Cardiac fibroblast (primary cell): ENCODE measurements around the gene KAZN.

ENCODE experiments used
- DNase-seq, 2 donors: peaks; one replicate each; pipeline versions ENCODE4 v3.0.0 to v3.0.0-alpha.2; 2010; ENCODE audit warnings: low read depth in 2 of 2
- H3K4me3 ChIP-seq, 2 donors: replicated peaks in 1 of 2; 1 replicate in 1 of 2; 2 replicates in 1 of 2; pipeline ENCODE4 v1.5.1; 2011; ENCODE audit warnings: low read depth in 2 of 2, low read length in 2 of 2, mild to moderate bottlenecking in 2 of 2, moderate library complexity in 1 of 2
- CTCF ChIP-seq: IDR thresholded peaks from one replicate; pipeline ENCODE4 v1.5.1; 2011; ENCODE audit warnings: low read depth, mild to moderate bottlenecking, low read length, inconsistent platforms

KAZN gene

GRCh38 chr1:14855268-14855667, 256.8 kb downstream of the KAZN start:
- H3K4me3 ChIP-seq: no peak overlapping the region
- no peak for TF ChIP-seq CTCF
- DNase-seq: no peak

GRCh38 chr1:14855801-14856200, 257.3 kb downstream of the KAZN start:
- no peak for TF ChIP-seq CTCF
- no peak for DNase-seq
- no peak overlapping the region for H3K4me3 ChIP-seq

GRCh38 chr1:14857436-14858195, 259.1 kb downstream of the KAZN start:
- H3K4me3 ChIP-seq: no peak overlapping the region
- no peak for DNase-seq
- TF ChIP-seq CTCF: no peak

- DNase-seq: no peak
- no peak for TF ChIP-seq CTCF
- H3K4me3 ChIP-seq: no peak overlapping the region
Measured at GRCh38 chr1:14862114-14862771, 263.8 kb downstream of the KAZN start.

- no peak for DNase-seq
- TF ChIP-seq CTCF: no peak
- H3K4me3 ChIP-seq: no peak overlapping the region
Measured at GRCh38 chr1:14865106-14865505, 266.6 kb downstream of the KAZN start.

GRCh38 chr1:14866911-14867612, 268.6 kb downstream of the KAZN start:
- no peak for TF ChIP-seq CTCF

More at GRCh38 chr1:14866911-14867612, 268.6 kb downstream of the KAZN start:
- H3K4me3 ChIP-seq: no peak overlapping the region
- no peak for DNase-seq
